Psoas muscle (tissue), 8 donors: ENCODE measurements around the gene CAMKMT. TPM values are rescaled to one million over a fixed set of nuclear protein-coding genes. Genes with fewer than 3 reads are reported as not detected.

Source experiments
- ATAC-seq, 4 donors: fragments of 200-7000 bp; cut with Tn5 transposase; one replicate each; pipeline ENCODE4 v1.9.1; 2020; ENCODE audit warnings: moderate library complexity in 3 of 4, mild to moderate bottlenecking in 2 of 4
- DNase-seq, 2 donors: peaks; one replicate each; pipeline ENCODE4 v3.0.0-alpha.2; 2020
- H3K27ac ChIP-seq: fragments of 200-600 bp; one replicate; pipeline ENCODE4 v1.8.0; 2022
- H3K27me3 ChIP-seq, 3 donors: fragments of 200-600 bp in 1 of 3; one replicate each; pipeline versions ENCODE4 v1.6.1 to v1.8.0; 2013 to 2022; ENCODE audit warnings: low read length in 2 of 3, mild to moderate bottlenecking in 2 of 3, moderate library complexity in 1 of 3; ENCODE audit not compliant: insufficient read depth in 3 of 3
- H3K36me3 ChIP-seq, 2 donors: fragments of 200-600 bp in 1 of 2; one replicate each; pipeline versions ENCODE4 v1.6.1 to v1.8.0; 2013 to 2022; ENCODE audit warnings: low read depth in 1 of 2, mild to moderate bottlenecking in 1 of 2, moderate library complexity in 1 of 2; ENCODE audit not compliant: insufficient read depth in 1 of 2
- H3K4me1 ChIP-seq: fragments of 200-600 bp; one replicate; pipeline ENCODE4 v1.8.0; 2022
- H3K4me3 ChIP-seq: fragments of 200-600 bp; one replicate; pipeline ENCODE4 v1.8.0; 2022; ENCODE audit warnings: mild to moderate bottlenecking
- H3K9me3 ChIP-seq: fragments of 200-600 bp; one replicate; pipeline ENCODE4 v1.8.0; 2022
- WGBS, 3 donors: extraction: QIAGEN DNeasy Blood & Tissue Kit; methylation state at CpG; one replicate each; pipeline versions ENCODE4 v1.1.6 to v1.1.7; 2013; 5-methylcytosine and 5-hydroxymethylcytosine counted together
- intact Hi-C, 2 donors: fragments of 100-400 bp; cut with DNase I; formaldehyde crosslinking; loops; one replicate each; pipeline versions ENCODE4 v1.11.0 to v1.14.2; 2022
- polyA plus RNA-seq, 3 donors: library from polyadenylated mRNA; stranded (reverse); fragments of 200-250 nt; gene quantifications; one replicate each; pipeline ENCODE4 v1.2.3, GENCODE V29; 2013
- total RNA-seq, 4 donors: library from RNA; stranded (reverse); fragmentation: NEBNext Ultra II Directional in 2 of 4; extraction: Animal tissue kit (Norgen Biotek cat#: 25700) in 2 of 4; gene quantifications; one replicate each; pipeline versions ENCODE4 v1.2.1 to v1.2.4, GENCODE V29; 2021 to 2023
- TF ChIP-seq, protein P1 (sequence below): fragments of 200-600 bp; IDR thresholded peaks from one replicate; pipeline ENCODE4 v1.8.0; 2022; ENCODE audit warnings: antibody characterized with exemption
- donor health status: healthy with polysubstance abuse.
- donor health status: DM: no; HTN: no; CAD: no; lungs with moderate emphysema.
- donor health status: Bipolar disorder and iron deficiency.
- donor health status: healthy.
- donor health status: DM: yes; HTN: yes; CAD: no.
- donor health status: DM: no; HTN: no; CAD: no.
- donor health status: DM: no; HTN: no; CAD: no.
- donor health status: DM: yes; HTN: yes; CAD: no.

The CAMKMT gene
- total and polyA plus RNA-seq, 7 donors, result 2.8 to 7.3 (median 4.5) TPM

DNA sequence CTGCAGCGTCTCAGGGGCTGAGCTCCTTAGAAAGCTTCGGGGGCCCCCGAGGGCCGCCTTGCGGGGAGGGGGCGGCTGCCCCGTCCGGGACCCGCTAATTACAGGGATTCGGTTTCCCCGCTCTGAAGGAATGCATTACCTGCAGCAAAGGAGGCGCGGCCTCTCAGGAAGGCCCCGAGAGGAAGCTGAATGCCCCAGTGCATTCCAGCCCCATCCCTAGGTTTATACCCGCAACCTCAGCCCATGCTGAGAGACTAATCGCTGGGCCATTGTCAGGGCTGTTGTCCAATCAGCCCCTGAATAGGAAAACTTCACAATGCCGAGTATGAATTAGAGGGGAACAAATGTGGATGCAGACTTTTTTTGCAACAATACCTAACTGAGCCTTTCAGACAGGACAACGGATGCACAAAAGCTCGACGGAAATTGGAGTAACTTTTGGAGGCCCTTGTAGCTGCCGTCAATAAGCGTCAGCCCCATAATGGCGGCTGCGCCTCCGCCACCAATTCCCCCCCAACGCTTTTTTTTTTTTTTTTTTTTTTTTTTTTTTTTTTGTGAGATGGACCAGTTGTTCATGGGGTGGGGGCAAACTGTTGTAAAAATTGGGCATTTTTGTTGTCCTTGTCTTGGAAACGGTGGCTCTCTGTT is 441.2 kb downstream of the CAMKMT start:
- WGBS, 3 donors, result 11 to 17% (median 15%) methylated on average over 25 to 27 of the region's 27 CpGs
- intact Hi-C loops, result no loop called here

DNA sequence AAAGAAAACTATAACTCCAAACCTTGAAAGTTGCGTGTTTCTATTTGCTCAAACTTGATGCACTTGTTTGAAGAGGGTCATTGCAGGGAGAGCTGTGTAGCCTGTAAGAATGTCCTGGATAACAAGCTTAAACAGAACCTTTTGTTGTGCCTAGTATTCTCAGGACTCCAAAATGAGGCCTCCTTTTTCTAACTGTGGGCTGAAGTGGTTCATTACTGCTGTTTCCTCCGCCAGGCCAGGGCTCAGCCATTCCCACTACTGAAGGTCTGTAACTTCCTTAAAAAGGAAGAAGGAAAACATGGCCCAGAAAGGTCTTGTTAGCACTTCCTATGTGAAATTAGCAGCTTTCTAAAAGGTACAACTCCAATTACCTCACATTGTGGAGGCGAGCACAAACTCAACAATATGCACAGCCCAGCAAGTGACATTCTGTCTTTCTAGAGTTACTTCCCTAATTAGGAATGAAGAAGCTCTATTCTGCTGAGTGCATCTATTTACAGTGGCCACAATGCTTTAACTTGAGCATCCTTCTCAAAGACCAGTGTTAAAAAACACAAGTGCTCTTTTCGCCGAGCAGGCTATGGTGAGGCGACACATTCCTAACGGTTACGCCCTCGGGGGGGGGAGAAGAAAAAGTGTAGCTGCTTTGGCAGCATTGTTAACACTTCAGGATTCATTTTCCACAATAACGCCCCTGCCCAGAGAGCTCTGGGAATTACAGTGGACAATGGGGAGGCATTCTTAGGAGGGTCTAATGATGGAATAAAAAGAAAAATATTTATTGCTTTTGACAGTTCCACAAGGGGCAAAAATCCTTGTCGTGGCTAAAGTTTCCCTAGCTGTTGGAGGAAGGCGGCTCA is 442.9 kb downstream of the CAMKMT start:
- WGBS, 3 donors, result 51 to 64% (median 64%) methylated on average over 12 of the region's 12 CpGs
- TF ChIP-seq, protein P1, sequence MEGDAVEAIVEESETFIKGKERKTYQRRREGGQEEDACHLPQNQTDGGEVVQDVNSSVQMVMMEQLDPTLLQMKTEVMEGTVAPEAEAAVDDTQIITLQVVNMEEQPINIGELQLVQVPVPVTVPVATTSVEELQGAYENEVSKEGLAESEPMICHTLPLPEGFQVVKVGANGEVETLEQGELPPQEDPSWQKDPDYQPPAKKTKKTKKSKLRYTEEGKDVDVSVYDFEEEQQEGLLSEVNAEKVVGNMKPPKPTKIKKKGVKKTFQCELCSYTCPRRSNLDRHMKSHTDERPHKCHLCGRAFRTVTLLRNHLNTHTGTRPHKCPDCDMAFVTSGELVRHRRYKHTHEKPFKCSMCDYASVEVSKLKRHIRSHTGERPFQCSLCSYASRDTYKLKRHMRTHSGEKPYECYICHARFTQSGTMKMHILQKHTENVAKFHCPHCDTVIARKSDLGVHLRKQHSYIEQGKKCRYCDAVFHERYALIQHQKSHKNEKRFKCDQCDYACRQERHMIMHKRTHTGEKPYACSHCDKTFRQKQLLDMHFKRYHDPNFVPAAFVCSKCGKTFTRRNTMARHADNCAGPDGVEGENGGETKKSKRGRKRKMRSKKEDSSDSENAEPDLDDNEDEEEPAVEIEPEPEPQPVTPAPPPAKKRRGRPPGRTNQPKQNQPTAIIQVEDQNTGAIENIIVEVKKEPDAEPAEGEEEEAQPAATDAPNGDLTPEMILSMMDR, result no peak
- ATAC-seq, result no peak

More for the DNA sequence above, 441.2 kb downstream of the CAMKMT start:
- Histone ChIP-seq H3K36me3 (no peaks in the 10 kb centered on the region), H3K4me1 (peaks cover 4% of the 10 kb centered on the region), H3K27me3 (peaks cover 9 to 93% (median 31%) of the 10 kb centered on the region in 3 donors), H3K9me3 (no peaks in the 10 kb centered on the region), H3K4me3 (peak overlapping the region; percentile 44), H3K27ac (no peak overlapping the region)
- TF ChIP-seq, protein P1, result no peak
- no peak for ATAC-seq
- DNase-seq, result no peak

DNA sequence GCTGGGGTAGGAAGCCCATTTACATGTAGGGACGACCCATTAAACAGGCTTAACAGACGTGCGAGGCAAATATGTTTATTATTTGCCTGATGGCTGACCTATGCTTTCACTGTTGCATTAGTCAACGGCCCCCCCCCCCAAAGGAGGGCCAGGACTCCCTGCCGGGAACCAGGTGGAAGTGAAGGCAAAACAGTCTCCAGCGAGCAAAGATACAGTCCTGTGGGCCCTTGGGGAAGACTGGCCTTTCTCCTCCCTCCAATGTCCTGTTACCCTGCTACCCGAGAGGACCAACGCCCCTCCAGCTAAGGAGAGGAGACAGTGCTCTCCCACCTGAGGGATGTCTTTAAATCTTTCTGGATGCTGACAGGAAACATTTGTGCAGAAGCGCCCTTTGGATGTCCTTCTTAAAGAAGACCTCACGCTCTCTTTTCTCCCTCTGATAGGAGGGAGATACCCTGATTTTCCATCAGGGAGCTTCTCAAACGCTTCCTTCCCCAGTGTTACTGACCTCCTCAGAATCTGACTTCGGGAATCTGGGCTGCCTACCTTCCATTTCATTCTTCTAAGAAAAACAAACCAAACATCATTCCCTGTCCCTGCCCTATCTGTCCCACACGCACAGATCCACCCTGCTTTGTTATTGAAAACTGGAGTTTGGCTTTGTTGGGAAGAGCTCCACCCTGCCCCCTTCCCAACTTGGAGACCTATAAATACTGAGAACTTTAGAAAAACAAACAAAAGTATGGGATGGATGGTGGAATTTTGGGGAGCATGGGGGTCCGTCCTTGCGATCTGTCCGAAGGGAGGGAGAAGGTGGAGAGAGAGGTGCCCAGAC is 443.9 kb downstream of the CAMKMT start:
- WGBS, 3 donors, result 12 to 23% (median 22%) methylated on average over 14 to 16 of the region's 16 CpGs
- TF ChIP-seq, protein P1, result no peak
- H3K27ac ChIP-seq, result no peak overlapping the region
- ATAC-seq (no peak), DNase-seq (no peak)
- intact Hi-C loops, result no loop called here
- peaks cover 4% of the 10 kb centered on the region for H3K4me1 ChIP-seq
- H3K9me3 ChIP-seq, result no peaks in the 10 kb centered on the region
- H3K27me3 ChIP-seq, result peaks cover 9 to 92% (median 23%) of the 10 kb centered on the region in 3 donors
- no peaks in the 10 kb centered on the region for H3K36me3 ChIP-seq
- H3K4me3 ChIP-seq, result no peak overlapping the region

More for the DNA sequence above, 442.9 kb downstream of the CAMKMT start:
- Histone ChIP-seq H3K4me3 (no peak overlapping the region), H3K9me3 (no peaks in the 10 kb centered on the region), H3K4me1 (peaks cover 4% of the 10 kb centered on the region), H3K27ac (no peak overlapping the region), H3K36me3 (no peaks in the 10 kb centered on the region), H3K27me3 (peaks cover 9 to 93% (median 26%) of the 10 kb centered on the region in 3 donors)
- no peak for DNase-seq
- intact Hi-C loops, result no loop called here

DNA sequence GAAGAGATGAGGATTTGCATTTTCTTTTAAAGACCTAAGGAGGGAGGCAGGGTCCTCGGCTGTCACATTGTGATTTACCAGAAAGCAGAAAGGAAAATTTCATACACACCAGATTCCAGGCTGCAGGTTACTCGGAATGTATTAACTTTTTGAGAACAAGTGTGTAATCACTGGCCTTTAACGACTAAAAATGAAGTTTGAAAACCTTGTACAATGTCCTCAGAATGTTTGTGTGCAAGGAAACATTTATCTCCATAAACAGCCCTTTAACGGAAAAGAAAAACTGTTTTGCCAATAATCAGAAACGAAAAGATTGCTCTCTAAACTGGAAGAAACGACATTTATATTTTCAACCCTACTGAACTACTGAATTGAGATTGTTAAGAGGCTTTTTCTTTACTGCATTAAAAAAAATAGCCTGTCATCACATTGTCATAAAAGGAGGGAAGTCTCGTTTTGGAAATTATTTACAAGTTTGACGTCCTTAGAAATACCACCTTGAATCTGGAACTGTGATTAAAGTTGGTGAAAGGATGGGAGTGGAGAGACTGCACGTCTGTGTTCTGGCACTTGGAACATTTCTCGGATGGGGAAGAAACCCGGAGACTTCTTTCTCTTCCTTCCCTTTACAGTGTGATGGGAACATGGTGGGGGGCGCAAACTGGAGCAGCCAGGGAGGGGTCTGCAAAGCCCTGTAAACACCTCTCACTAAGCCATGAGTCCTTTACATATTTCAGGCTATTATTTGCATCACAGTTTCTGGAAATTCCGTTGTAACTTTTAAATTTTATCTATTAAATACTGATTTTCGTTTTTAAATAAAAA is 445.7 kb downstream of the CAMKMT start:
- Histone ChIP-seq H3K4me3 (no peak overlapping the region), H3K4me1 (peaks cover 3% of the 10 kb centered on the region), H3K36me3 (no peaks in the 10 kb centered on the region), H3K27me3 (peaks cover 9 to 88% (median 18%) of the 10 kb centered on the region in 3 donors), H3K27ac (no peak overlapping the region), H3K9me3 (no peaks in the 10 kb centered on the region)
- intact Hi-C loops, result no loop called here
- no peak for ATAC-seq
- 14 to 16% (median 16%) methylated on average over 14 of the region's 14 CpGs for WGBS, 3 donors
- DNase-seq, result no peak
- TF ChIP-seq, protein P1, result no peak
